ENCODE results near the gene COG4.

COG4 gene

DNA sequence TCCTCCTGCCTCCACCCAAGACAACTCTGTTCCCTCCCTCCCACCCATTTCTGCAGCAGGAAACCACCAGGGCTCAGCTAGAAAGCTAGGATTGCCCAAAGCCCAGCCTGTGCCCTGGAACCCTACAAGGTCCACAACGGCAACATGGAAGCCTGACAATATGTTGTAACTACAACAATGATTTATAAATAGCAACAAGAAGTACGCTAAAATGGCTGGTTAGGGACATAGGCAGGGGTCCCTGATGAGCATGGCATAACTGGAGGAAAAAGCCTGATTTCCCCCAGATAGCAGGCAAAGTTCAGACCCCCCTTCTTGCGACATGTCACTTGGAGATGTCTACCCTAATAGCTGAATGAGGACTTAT, 91.0 kb downstream of the COG4 start:
- no peak overlapping the region for H3K4me3 ChIP-seq (ENCODE audit: low read depth, low read length)
- H3K9ac ChIP-seq: no peak overlapping the region
- no peaks in the 10 kb centered on the region for H3K36me3 ChIP-seq (ENCODE audit: control insufficient read depth, insufficient read depth, low read length)
- peaks cover 16% of the 10 kb centered on the region for H3K79me2 ChIP-seq
- peak overlapping the region; percentile 70 for H3K27ac ChIP-seq
- no peak overlapping the region for H2AFZ ChIP-seq
- H3K27me3 ChIP-seq (ENCODE audit: control insufficient read depth, insufficient read depth, low read length): no peaks in the 10 kb centered on the region
- TF ChIP-seq, protein P1, sequence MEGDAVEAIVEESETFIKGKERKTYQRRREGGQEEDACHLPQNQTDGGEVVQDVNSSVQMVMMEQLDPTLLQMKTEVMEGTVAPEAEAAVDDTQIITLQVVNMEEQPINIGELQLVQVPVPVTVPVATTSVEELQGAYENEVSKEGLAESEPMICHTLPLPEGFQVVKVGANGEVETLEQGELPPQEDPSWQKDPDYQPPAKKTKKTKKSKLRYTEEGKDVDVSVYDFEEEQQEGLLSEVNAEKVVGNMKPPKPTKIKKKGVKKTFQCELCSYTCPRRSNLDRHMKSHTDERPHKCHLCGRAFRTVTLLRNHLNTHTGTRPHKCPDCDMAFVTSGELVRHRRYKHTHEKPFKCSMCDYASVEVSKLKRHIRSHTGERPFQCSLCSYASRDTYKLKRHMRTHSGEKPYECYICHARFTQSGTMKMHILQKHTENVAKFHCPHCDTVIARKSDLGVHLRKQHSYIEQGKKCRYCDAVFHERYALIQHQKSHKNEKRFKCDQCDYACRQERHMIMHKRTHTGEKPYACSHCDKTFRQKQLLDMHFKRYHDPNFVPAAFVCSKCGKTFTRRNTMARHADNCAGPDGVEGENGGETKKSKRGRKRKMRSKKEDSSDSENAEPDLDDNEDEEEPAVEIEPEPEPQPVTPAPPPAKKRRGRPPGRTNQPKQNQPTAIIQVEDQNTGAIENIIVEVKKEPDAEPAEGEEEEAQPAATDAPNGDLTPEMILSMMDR (IDR thresholded peaks at IDR 0.05): no peak
- H3K9me3 ChIP-seq (ENCODE audit: control insufficient read depth, low read length): no peaks in the 10 kb centered on the region
- H3K4me1 ChIP-seq: peaks cover 80% of the 10 kb centered on the region
- H3K4me2 ChIP-seq (ENCODE audit: low read length): peak overlapping the region; percentile 39

DNA sequence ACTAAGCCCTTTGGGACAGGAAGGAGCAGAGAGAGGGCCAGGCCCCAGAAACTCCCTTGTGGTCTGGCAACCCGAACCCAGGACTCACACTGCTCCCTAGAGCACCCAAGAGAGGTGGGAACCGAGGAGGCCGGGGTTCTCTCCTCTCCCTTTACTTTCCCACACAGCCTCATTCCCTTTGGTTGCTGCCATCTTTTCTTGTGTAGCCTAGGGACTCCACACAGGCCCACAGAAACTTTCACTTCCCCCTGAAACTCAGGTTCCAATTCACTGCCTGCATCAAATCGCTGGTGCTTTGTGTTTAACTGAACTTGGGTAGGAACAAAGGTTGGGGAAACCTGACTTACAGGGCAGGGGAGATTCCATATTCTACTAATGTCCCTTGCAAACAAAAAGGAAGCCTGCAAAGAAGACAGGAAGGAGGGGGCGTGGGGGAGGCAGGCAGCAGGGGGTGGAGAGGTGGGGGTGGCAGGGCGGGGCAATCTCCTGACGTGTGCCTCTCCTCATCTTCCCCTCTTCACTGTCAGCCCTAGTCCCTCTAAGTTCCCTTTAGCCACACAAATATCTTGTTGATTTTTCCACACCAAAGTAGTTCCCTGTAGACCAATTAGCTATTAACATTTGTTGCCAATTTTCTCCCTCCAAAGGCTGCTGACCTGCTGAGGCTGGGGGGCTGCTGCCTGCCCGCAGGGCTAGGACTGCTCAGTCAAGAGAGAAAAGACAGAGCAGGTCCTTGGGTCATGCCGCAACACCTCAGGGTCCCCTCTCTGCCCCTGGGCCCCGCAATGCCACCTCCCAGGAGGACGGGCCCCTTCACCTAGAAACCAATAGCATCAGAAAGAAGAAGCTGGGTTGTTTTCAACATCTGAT, 92.5 kb downstream of the COG4 start:
- peak overlapping the region; percentile 44 for H2AFZ ChIP-seq
- peak overlapping the region; percentile 37 for H3K4me2 ChIP-seq (ENCODE audit: low read length)
- H3K36me3 ChIP-seq (ENCODE audit: control insufficient read depth, insufficient read depth, low read length): no peaks in the 10 kb centered on the region
- H3K9ac ChIP-seq: no peak overlapping the region
- H3K27me3 ChIP-seq (ENCODE audit: control insufficient read depth, insufficient read depth, low read length): no peaks in the 10 kb centered on the region
- H3K9me3 ChIP-seq (ENCODE audit: control insufficient read depth, low read length): no peaks in the 10 kb centered on the region
- H3K4me3 ChIP-seq (ENCODE audit: low read depth, low read length): no peak overlapping the region
- peaks cover 70% of the 10 kb centered on the region for H3K4me1 ChIP-seq
- TF ChIP-seq, protein P1 (IDR thresholded peaks at IDR 0.05): no peak
- H3K27ac ChIP-seq: peak overlapping the region; percentile 74
- H3K79me2 ChIP-seq: peaks cover 19% of the 10 kb centered on the region
